IPS DF 6.9 (cell line): Measurements from ENCODE around the gene LHPP.

Experiments used
- DNase-seq: peaks from one replicate; pipeline ENCODE4 v3.0.0-alpha.2; 2013; ENCODE audit warnings: low read depth, low spot score
- H3K27ac ChIP-seq: one replicate; pipeline ENCODE4 v1.5.1; 2013; ENCODE audit warnings: low read length, control low read depth
- H3K27me3 ChIP-seq: 2 replicates; pipeline ENCODE4 v1.6.1; 2013; ENCODE audit warnings: mild to moderate bottlenecking, low read length; ENCODE audit not compliant: control insufficient read depth, insufficient read depth
- H3K36me3 ChIP-seq: 2 replicates; pipeline ENCODE4 v1.6.1; 2013; ENCODE audit warnings: low read length; ENCODE audit not compliant: control insufficient read depth, insufficient read depth
- H3K4me1 ChIP-seq: 2 replicates; pipeline ENCODE4 v1.6.1; 2013; ENCODE audit warnings: low read length; ENCODE audit not compliant: control insufficient read depth, insufficient read depth
- H3K4me3 ChIP-seq: 2 replicates; pipeline ENCODE4 v1.5.1; 2013; ENCODE audit warnings: mild to moderate bottlenecking, low read length
- H3K9me3 ChIP-seq: 2 replicates; pipeline ENCODE4 v1.6.1; 2013; ENCODE audit warnings: low read length, inconsistent platforms; ENCODE audit not compliant: control insufficient read depth, insufficient read depth
- WGBS: extraction: QIAGEN DNeasy Blood & Tissue Kit; methylation state at CpG from one replicate; pipeline ENCODE4 v1.1.7; 2013; ENCODE audit warnings: mixed read lengths, missing lambda C conversion rate; ENCODE audit not compliant: insufficient read length, insufficient coverage; 5-methylcytosine and 5-hydroxymethylcytosine counted together

Gene LHPP

GRCh38 chr10:124640056-124640455, 178.4 kb downstream of the LHPP start:
- no CpG with 5 or more reads among the region's 7 CpGs for WGBS
- H3K27ac ChIP-seq: no peak overlapping the region

GRCh38 chr10:124640538-124641231, 179.1 kb downstream of the LHPP start:
- H3K9me3 ChIP-seq: no peaks in the 10 kb centered on the region
- H3K27ac ChIP-seq: no peak overlapping the region
- no peak for DNase-seq
- no peak overlapping the region for H3K4me3 ChIP-seq
- no CpG with 5 or more reads among the region's 20 CpGs for WGBS
- H3K4me1 ChIP-seq: no peaks in the 10 kb centered on the region
- H3K36me3 ChIP-seq: no peaks in the 10 kb centered on the region; the same call in 1 of the 2 replicates
- no peaks in the 10 kb centered on the region for H3K27me3 ChIP-seq

More at GRCh38 chr10:124640056-124640455, 178.4 kb downstream of the LHPP start:
- no peaks in the 10 kb centered on the region for H3K27me3 ChIP-seq
- no peaks in the 10 kb centered on the region for H3K9me3 ChIP-seq
- no peak for DNase-seq
- no peaks in the 10 kb centered on the region; the same call in 1 of the 2 replicates for H3K36me3 ChIP-seq
- H3K4me1 ChIP-seq: no peaks in the 10 kb centered on the region
- H3K4me3 ChIP-seq: no peak overlapping the region

- H3K36me3 ChIP-seq: no peaks in the 10 kb centered on the region; the same call in 1 of the 2 replicates
- no peak for DNase-seq
- H3K4me1 ChIP-seq: no peaks in the 10 kb centered on the region
- no peaks in the 10 kb centered on the region for H3K9me3 ChIP-seq
- no CpG with 5 or more reads among the region's 15 CpGs for WGBS
- H3K27ac ChIP-seq: no peak overlapping the region
- no peak overlapping the region for H3K4me3 ChIP-seq
- no peaks in the 10 kb centered on the region for H3K27me3 ChIP-seq
Observed at GRCh38 chr10:124641282-124642087, 179.9 kb downstream of the LHPP start.

GRCh38 chr10:124642088-124642710, 180.6 kb downstream of the LHPP start:
- WGBS: no CpG with 5 or more reads among the region's 20 CpGs
- Histone ChIP-seq H3K4me3 (no peak overlapping the region), H3K36me3 (no peaks in the 10 kb centered on the region; the same call in 1 of the 2 replicates), H3K27ac (no peak overlapping the region), H3K27me3 (no peaks in the 10 kb centered on the region), H3K4me1 (no peaks in the 10 kb centered on the region), H3K9me3 (no peaks in the 10 kb centered on the region)
- DNase-seq: no peak

- no peak overlapping the region for H3K4me3 ChIP-seq
- H3K9me3 ChIP-seq: no peaks in the 10 kb centered on the region
- no peak for DNase-seq
- no peaks in the 10 kb centered on the region for H3K27me3 ChIP-seq
- H3K4me1 ChIP-seq: no peaks in the 10 kb centered on the region
- no CpG with 5 or more reads among the region's 30 CpGs for WGBS
- no peaks in the 10 kb centered on the region; the same call in 1 of the 2 replicates for H3K36me3 ChIP-seq
- H3K27ac ChIP-seq: no peak overlapping the region
Observed at GRCh38 chr10:124643330-124644009, 181.8 kb downstream of the LHPP start.

- Histone ChIP-seq H3K27me3 (no peaks in the 10 kb centered on the region), H3K27ac (no peak overlapping the region), H3K36me3 (no peaks in the 10 kb centered on the region; the same call in 1 of the 2 replicates), H3K9me3 (no peaks in the 10 kb centered on the region), H3K4me1 (peaks cover 1% of the 10 kb centered on the region; the same call in 1 of the 2 replicates), H3K4me3 (no peak overlapping the region)
- no CpG with 5 or more reads among the region's 4 CpGs for WGBS
- DNase-seq: no peak
Observed at GRCh38 chr10:124644236-124644635, 182.6 kb downstream of the LHPP start.

- Histone ChIP-seq H3K9me3 (no peaks in the 10 kb centered on the region), H3K4me1 (peaks cover 2% of the 10 kb centered on the region; the same call in 1 of the 2 replicates), H3K36me3 (no peaks in the 10 kb centered on the region; the same call in 1 of the 2 replicates), H3K27ac (no peak overlapping the region), H3K27me3 (no peaks in the 10 kb centered on the region), H3K4me3 (no peak overlapping the region)
- WGBS: no CpG with 5 or more reads among the region's 10 CpGs
- DNase-seq: no peak
Observed at GRCh38 chr10:124644771-124645415, 183.3 kb downstream of the LHPP start.

GRCh38 chr10:124645467-124646095, 184.0 kb downstream of the LHPP start:
- no CpG with 5 or more reads among the region's 13 CpGs for WGBS
- no peak for DNase-seq
- Histone ChIP-seq H3K27ac (no peak overlapping the region), H3K4me1 (peaks cover 4% of the 10 kb centered on the region; the same call in 1 of the 2 replicates), H3K27me3 (no peaks in the 10 kb centered on the region), H3K9me3 (no peaks in the 10 kb centered on the region), H3K4me3 (no peak overlapping the region), H3K36me3 (no peaks in the 10 kb centered on the region; the same call in 1 of the 2 replicates)

- Histone ChIP-seq H3K36me3 (no peaks in the 10 kb centered on the region; the same call in 1 of the 2 replicates), H3K4me1 (peaks cover 12% of the 10 kb centered on the region), H3K27ac (no peak overlapping the region), H3K4me3 (no peak overlapping the region), H3K9me3 (no peaks in the 10 kb centered on the region), H3K27me3 (no peaks in the 10 kb centered on the region)
- no peak for DNase-seq
- WGBS: no CpG with 5 or more reads among the region's 19 CpGs
Observed at GRCh38 chr10:124646483-124647352, 185.1 kb downstream of the LHPP start.
